Keratinocyte (primary cell): ENCODE data around the gene THBS2. TPM values are rescaled to one million over a fixed set of nuclear protein-coding genes. Genes with fewer than 3 reads are reported as not detected.

ENCODE experiments used
- DNase-seq: peaks from one replicate; pipeline ENCODE4 v3.0.0-alpha.2; 2011; ENCODE audit warnings: low read depth, missing footprints, low spot score
- FAIRE-seq: peaks from 2 replicates; lab custom pipeline; 2011; peaks lifted over from hg19 to GRCh38; lab: Jason Lieb, UNC
- H2AFZ ChIP-seq: 2 replicates; pipeline ENCODE4 v1.6.0; 2012; ENCODE audit warnings: low read length, control low read depth, inconsistent platforms; ENCODE audit not compliant: control insufficient read depth
- H3K27ac ChIP-seq: 2 replicates; pipeline ENCODE4 v1.5.1; 2011; ENCODE audit warnings: low read length; ENCODE audit not compliant: control insufficient read depth, insufficient read depth
- H3K27me3 ChIP-seq: 3 replicates; pipeline ENCODE4 v1.6.0; 2011; ENCODE audit warnings: low read length; ENCODE audit not compliant: control insufficient read depth, insufficient read depth; ENCODE audit errors: extremely low read depth
- H3K36me3 ChIP-seq, 2 experiments: 2 replicates in 1 of 2; 3 replicates in 1 of 2; pipeline ENCODE4 v1.5.1; 2011; ENCODE audit warnings: low read length in 2 of 2, mild to moderate bottlenecking in 1 of 2; ENCODE audit not compliant: control insufficient read depth in 2 of 2, insufficient read depth in 2 of 2; ENCODE audit errors: extremely low read depth in 1 of 2
- H3K4me1 ChIP-seq: 3 replicates; pipeline ENCODE4 v1.5.1; 2011; ENCODE audit warnings: low read length; ENCODE audit not compliant: control insufficient read depth, insufficient read depth; ENCODE audit errors: extremely low read depth
- H3K4me2 ChIP-seq: 3 replicates; pipeline ENCODE4 v1.6.0; 2011; ENCODE audit warnings: low read depth, low read length; ENCODE audit not compliant: control insufficient read depth, insufficient read depth; ENCODE audit errors: extremely low read depth
- H3K4me3 ChIP-seq, 3 experiments: fragments of 200-600 bp in 1 of 3; sonication (generic) in 1 of 3; 2 replicates in 2 of 3; 3 replicates in 1 of 3; pipeline ENCODE4 v1.5.1; 2011 to 2016; ENCODE audit warnings: low read length in 3 of 3, mild to moderate bottlenecking in 3 of 3, control low read depth in 2 of 3, inconsistent platforms in 1 of 3, low read depth in 1 of 3, mixed read lengths in 1 of 3, mixed run types in 1 of 3, moderate library complexity in 1 of 3; ENCODE audit not compliant: control insufficient read depth in 2 of 3, insufficient read depth in 2 of 3; ENCODE audit errors: extremely low read depth in 1 of 3
- H3K79me2 ChIP-seq: 2 replicates; pipeline ENCODE4 v1.6.0; 2012; ENCODE audit warnings: low read length; ENCODE audit not compliant: control insufficient read depth, insufficient read depth
- H3K9ac ChIP-seq: 3 replicates; pipeline ENCODE4 v1.6.0; 2011; ENCODE audit warnings: low read length; ENCODE audit not compliant: control insufficient read depth, insufficient read depth; ENCODE audit errors: extremely low read depth
- H3K9me1 ChIP-seq: 3 replicates; pipeline ENCODE4 v1.6.0; 2011; ENCODE audit warnings: low read length; ENCODE audit not compliant: control insufficient read depth, insufficient read depth; ENCODE audit errors: extremely low read depth
- H3K9me3 ChIP-seq: 2 replicates; pipeline ENCODE4 v1.5.1; 2012; ENCODE audit warnings: low read depth, low read length; ENCODE audit not compliant: control insufficient read depth
- H4K20me1 ChIP-seq: 3 replicates; pipeline ENCODE4 v1.6.0; 2011; ENCODE audit warnings: low read length; ENCODE audit not compliant: control insufficient read depth, insufficient read depth; ENCODE audit errors: extremely low read depth
- EZH2 ChIP-seq: IDR thresholded peaks from one replicate; pipeline ENCODE4 v1.6.1; 2012; ENCODE audit warnings: inconsistent platforms, mild to moderate bottlenecking, low read length, moderate library complexity
- dilution Hi-C: fragments of 300-500 bp; cut with MboI; formaldehyde crosslinking; loops from one replicate; pipeline ENCODE4 v1.7.0; 2020; ENCODE audit warnings: low sequenced_read_pairs; ENCODE audit not compliant: extremely low pct_ligation_motif_present
- polyA plus RNA-seq, 5 experiments: library from polyadenylated mRNA; depleted of rRNA in 3 of 5; stranded (reverse) in 3 of 5; stranded (forward) in 1 of 5; unstranded in 1 of 5; fragments of >200 nt; gene quantifications; 1 replicate in 1 of 5; 2 replicates in 3 of 5; 3 replicates in 1 of 5; pipeline versions ENCODE4 v1.2.1 to v1.2.3, GENCODE V29; 2011 to 2012; ENCODE audit warnings: missing spikeins in 2 of 5, low read depth in 1 of 5, low replicate concordance in 1 of 5
- TF ChIP-seq, protein P1 (sequence below), 3 experiments: IDR thresholded peaks in 1 of 3; conservative IDR thresholded peaks in 1 of 3; optimal IDR thresholded peaks in 1 of 3; 2 replicates in 2 of 3; 3 replicates in 1 of 3; pipeline versions ENCODE3 to v1.5.1; 2011; ENCODE audit warnings: low read length in 3 of 3, mild to moderate bottlenecking in 3 of 3, moderate library complexity in 2 of 3, control low read depth in 1 of 3, inconsistent platforms in 1 of 3; ENCODE audit not compliant: insufficient read depth in 2 of 3; ENCODE audit errors: extremely low read depth in 1 of 3

Gene THBS2
- polyA plus RNA-seq, 1 donor (not counting 4 experiments of a cell fraction or from before 2014, with no cell fraction given): 533 TPM

- H3K4me1 ChIP-seq: no peaks in the 10 kb centered on the region
- H3K27me3 ChIP-seq: no peaks in the 10 kb centered on the region
- peaks cover 31% of the 10 kb centered on the region for H3K79me2 ChIP-seq
- dilution Hi-C loops: no loop called here
- H3K27ac ChIP-seq: no peak overlapping the region
- H3K9ac ChIP-seq: no peak overlapping the region
- FAIRE-seq: no peak
- H3K9me1 ChIP-seq: no peaks in the 10 kb centered on the region
- H2AFZ ChIP-seq: no peak overlapping the region
- H3K9me3 ChIP-seq: no peaks in the 10 kb centered on the region
- no peak overlapping the region for H3K4me3 ChIP-seq
- TF ChIP-seq EZH2: no peak
- TF ChIP-seq, protein P1, sequence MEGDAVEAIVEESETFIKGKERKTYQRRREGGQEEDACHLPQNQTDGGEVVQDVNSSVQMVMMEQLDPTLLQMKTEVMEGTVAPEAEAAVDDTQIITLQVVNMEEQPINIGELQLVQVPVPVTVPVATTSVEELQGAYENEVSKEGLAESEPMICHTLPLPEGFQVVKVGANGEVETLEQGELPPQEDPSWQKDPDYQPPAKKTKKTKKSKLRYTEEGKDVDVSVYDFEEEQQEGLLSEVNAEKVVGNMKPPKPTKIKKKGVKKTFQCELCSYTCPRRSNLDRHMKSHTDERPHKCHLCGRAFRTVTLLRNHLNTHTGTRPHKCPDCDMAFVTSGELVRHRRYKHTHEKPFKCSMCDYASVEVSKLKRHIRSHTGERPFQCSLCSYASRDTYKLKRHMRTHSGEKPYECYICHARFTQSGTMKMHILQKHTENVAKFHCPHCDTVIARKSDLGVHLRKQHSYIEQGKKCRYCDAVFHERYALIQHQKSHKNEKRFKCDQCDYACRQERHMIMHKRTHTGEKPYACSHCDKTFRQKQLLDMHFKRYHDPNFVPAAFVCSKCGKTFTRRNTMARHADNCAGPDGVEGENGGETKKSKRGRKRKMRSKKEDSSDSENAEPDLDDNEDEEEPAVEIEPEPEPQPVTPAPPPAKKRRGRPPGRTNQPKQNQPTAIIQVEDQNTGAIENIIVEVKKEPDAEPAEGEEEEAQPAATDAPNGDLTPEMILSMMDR (optimal IDR thresholded peaks at IDR 0.05 in 1 of 3, IDR thresholded peaks at IDR 0.05 in 1 of 3, conservative IDR thresholded peaks at IDR 0.05 in 1 of 3; ENCODE audit: extremely low read depth in 1 of 3, insufficient read depth in 2 of 3, low read length in 3 of 3): no peak
- no peak for DNase-seq
- no peak overlapping the region for H3K4me2 ChIP-seq
- H3K36me3 ChIP-seq: peaks cover 65 to 81% of the 10 kb centered on the region in 2 experiments
- peaks cover 22% of the 10 kb centered on the region for H4K20me1 ChIP-seq
Observed at GRCh38 chr6:169237496-169238134, 16.0 kb downstream of the THBS2 start.

GRCh38 chr6:169236988-169237387 is 16.7 kb downstream of the THBS2 start:
- Histone ChIP-seq H3K9ac (no peak overlapping the region), H3K79me2 (peaks cover 30% of the 10 kb centered on the region), H3K9me1 (no peaks in the 10 kb centered on the region), H3K27me3 (no peaks in the 10 kb centered on the region), H3K27ac (no peak overlapping the region), H2AFZ (no peak overlapping the region), H3K9me3 (no peaks in the 10 kb centered on the region), H3K4me1 (no peaks in the 10 kb centered on the region), H4K20me1 (peaks cover 24% of the 10 kb centered on the region), H3K36me3 (peaks cover 63 to 78% of the 10 kb centered on the region in 2 experiments), H3K4me3 (no peak overlapping the region), H3K4me2 (no peak overlapping the region)
- dilution Hi-C loops: no loop called here
- TF ChIP-seq EZH2: no peak
- TF ChIP-seq, protein P1 (optimal IDR thresholded peaks at IDR 0.05 in 1 of 3, IDR thresholded peaks at IDR 0.05 in 1 of 3, conservative IDR thresholded peaks at IDR 0.05 in 1 of 3; ENCODE audit: extremely low read depth in 1 of 3, insufficient read depth in 2 of 3, low read length in 3 of 3): no peak
- FAIRE-seq: no peak
- no peak for DNase-seq
